ENCODE measurements around the gene ATP9A.
"Not testable (repeated sequence)": the region's sequence is repeated elsewhere in the genome, so short reads cannot be mapped to it uniquely, and the experiment has no call there.

ATP9A gene, protein sequence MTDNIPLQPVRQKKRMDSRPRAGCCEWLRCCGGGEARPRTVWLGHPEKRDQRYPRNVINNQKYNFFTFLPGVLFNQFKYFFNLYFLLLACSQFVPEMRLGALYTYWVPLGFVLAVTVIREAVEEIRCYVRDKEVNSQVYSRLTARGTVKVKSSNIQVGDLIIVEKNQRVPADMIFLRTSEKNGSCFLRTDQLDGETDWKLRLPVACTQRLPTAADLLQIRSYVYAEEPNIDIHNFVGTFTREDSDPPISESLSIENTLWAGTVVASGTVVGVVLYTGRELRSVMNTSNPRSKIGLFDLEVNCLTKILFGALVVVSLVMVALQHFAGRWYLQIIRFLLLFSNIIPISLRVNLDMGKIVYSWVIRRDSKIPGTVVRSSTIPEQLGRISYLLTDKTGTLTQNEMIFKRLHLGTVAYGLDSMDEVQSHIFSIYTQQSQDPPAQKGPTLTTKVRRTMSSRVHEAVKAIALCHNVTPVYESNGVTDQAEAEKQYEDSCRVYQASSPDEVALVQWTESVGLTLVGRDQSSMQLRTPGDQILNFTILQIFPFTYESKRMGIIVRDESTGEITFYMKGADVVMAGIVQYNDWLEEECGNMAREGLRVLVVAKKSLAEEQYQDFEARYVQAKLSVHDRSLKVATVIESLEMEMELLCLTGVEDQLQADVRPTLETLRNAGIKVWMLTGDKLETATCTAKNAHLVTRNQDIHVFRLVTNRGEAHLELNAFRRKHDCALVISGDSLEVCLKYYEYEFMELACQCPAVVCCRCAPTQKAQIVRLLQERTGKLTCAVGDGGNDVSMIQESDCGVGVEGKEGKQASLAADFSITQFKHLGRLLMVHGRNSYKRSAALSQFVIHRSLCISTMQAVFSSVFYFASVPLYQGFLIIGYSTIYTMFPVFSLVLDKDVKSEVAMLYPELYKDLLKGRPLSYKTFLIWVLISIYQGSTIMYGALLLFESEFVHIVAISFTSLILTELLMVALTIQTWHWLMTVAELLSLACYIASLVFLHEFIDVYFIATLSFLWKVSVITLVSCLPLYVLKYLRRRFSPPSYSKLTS

GRCh38 chr20:51767867-51768758 is at the start of gene ATP9A:
Gene ATP9A (minus strand): TSS chr20:51768390. CDS start chr20:51768369, 21 bp downstream.
- no peak for DNase-seq (ENCODE audit: low read depth)

DNA sequence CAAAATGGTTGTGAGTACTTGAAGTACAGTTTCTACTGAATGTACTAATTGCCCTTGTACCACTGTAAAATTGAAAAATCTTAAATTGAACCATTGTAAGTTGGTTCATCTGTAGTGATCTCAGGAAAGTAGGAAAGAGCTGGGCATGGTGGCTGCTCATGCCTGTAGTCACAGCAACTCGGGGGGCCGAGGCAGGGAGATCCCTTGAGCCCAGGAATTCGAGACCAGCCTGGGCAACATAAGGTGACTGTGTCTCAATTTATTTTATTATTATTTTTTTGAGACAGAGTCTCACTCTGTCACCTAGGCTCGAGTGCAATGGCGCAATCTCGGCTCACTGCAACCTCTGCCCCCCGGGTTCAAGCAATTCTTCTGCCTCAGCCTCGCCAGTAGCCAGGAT is 48.7 kb upstream of the ATP9A start:
- not testable (repeated sequence) for DNase-seq (ENCODE audit: low read depth)

- no peak for DNase-seq (ENCODE audit: low read depth)
These were observed 47.3 kb upstream of the ATP9A start for GRCh38 chr20:51815383-51816076.

DNA sequence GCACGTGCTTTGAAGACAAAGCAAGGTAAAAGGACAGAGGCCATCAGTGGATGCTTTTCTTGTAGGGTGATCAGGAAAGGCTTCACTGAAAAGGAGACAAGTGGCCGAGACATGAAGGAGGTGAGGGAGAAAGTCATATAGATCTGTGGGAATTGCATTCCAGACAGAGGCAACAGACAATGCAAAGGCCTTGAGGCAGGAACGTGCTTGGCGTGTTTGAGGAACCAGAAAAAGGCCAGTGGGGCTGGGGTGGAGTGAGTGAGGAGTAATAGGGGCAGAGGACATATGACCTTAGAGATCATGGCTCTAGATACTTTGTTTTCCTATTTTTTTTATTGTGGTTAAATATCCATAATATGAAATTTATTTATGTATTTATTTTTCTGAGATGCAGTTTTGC is 44.7 kb upstream of the ATP9A start:
- DNase-seq (ENCODE audit: low read depth) = no peak

GRCh38 chr20:51811514-51812128 is 43.4 kb upstream of the ATP9A start:
- no peak for DNase-seq (ENCODE audit: low read depth)

DNA sequence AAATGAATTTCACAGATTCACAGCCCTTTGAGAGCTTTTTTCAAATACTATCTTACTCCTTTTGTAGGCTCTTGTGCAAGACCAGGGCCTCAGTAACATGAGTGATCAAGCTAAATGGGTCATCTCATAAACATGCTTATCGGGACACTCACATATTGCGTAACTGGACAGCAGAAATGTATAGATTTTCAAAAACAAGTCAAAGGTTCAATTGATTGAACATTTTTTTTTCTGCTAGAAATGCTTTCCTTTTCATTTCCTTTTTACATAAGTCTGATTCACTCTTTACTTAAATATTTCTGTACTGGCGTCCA is 42.8 kb upstream of the ATP9A start:
- no peak for DNase-seq (ENCODE audit: low read depth)

DNA sequence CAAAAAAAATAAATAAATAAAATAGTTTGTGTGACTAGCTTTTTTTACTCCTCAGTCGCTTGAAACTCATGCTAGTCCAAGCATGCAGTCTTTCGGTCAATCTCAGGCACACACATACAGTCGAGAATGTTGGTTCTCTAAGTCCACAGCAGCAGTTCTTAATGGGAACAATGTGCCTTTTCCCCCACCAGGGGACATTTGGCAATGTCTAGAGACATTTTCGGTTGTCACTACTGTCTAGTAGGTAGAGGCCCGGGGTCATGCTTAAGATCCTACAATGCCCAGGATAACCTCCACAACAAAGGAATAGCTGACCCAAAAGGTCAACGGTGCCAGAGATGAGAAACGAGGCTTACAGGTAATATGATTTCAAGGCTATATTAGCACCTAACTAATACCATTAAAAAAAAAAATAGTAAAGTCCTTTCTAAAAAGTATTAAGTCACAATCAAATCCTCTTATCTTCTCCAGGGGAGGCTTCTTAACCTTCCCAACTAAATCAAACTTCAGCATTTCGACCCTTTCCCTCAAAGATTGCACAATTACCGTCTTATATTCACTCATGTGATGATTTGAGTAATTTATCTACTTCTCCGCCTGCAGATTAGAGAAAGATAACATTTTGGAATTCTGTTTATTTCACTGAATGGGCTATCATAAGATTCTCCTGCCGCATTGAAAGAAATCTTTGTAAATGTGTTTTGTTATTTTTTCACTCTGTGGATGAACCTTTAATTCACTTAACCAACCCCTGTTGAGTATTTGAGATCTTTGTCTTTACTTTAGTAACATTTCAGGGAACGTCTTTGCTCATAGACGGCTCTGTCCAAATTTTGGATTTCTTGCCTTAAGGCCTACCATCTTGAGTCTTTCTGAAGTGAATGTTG is 42.2 kb upstream of the ATP9A start:
- no peak for DNase-seq (ENCODE audit: low read depth)

DNA sequence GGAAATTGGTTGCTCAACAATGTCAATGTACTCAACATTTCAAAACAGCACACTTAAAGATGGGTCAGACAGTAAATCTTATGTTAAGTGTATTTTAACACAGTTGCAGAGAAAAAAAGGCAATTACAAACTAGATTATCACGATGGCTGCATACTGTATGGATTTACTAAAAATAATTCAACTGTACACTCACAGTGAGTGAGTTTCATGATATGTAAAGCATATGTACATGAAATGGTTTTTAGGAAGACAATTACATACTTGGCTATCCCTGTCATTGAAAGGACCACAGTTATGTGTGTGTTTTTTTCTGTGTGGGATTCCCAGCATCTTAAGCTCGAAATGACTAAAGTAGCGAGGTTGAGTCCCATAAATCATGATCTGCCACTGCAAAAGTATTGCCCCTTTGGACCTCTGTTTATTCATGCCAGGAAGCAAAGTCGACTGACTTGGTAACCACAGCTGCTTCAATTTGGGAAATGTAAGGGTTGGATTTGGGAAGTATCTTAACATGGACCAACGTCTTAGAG is 39.6 kb upstream of the ATP9A start:
- DNase-seq (ENCODE audit: low read depth) = no peak

DNA sequence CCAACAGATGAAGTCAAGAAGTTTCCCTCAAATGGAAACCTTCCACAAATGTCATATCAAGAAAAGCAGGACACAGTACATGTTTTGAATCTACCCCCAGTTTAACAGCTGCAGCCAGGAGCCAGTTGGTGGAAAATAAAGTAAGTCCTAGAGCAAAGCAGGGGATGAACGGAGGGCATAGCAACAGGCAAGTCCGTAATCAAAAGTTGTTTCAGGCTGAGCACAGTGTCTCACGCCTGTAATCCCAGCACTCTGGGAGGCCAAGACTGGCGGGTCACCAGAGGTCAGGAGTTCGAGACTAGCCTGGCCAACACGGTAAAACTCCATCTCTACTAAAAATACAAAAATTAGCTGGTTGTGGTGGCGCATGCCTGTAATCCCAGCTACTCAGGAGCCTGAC is 36.6 kb upstream of the ATP9A start:
- DNase-seq (ENCODE audit: low read depth) = no peak

GRCh38 chr20:51803148-51803854 is 35.1 kb upstream of the ATP9A start:
- DNase-seq (ENCODE audit: low read depth) = no peak

DNA sequence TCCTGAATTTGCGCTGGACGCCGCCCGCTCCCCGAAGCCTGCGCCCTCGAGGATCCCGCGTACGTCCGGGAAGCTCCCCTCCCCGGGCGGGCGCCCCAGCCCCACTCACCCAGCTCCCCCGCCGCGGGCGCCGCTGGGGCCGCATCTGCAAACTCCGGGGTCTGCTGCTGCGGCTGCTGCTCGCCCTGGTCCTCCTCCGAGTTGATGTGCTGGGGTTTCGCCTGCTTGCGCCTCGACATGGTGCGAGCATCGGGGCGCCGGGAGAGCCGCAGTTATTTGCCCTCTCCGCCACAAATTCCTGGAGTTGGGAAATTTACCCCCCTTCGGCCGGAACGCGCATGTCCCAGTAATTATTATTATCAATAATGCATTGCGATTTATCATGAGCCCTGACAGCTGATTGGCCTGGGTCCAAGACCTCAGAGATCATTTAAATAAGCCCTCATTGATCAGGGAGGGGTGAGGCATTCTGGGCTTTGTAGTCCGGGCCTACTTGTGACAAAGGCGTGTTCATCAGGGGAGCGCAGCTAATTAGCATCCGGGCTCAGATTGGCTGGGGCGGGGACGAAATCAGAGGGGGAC is 34.1 kb upstream of the ATP9A start, which contains the start of gene SALL4:
Gene SALL4 (minus strand): TSS at position 352 of the 582 bp plus-strand sequence. CDS start 113 bp downstream, at position 239.
- no peak for DNase-seq (ENCODE audit: low read depth)

- no peak for DNase-seq (ENCODE audit: low read depth)
These were observed 33.6 kb upstream of the ATP9A start for GRCh38 chr20:51801823-51802123.

DNA sequence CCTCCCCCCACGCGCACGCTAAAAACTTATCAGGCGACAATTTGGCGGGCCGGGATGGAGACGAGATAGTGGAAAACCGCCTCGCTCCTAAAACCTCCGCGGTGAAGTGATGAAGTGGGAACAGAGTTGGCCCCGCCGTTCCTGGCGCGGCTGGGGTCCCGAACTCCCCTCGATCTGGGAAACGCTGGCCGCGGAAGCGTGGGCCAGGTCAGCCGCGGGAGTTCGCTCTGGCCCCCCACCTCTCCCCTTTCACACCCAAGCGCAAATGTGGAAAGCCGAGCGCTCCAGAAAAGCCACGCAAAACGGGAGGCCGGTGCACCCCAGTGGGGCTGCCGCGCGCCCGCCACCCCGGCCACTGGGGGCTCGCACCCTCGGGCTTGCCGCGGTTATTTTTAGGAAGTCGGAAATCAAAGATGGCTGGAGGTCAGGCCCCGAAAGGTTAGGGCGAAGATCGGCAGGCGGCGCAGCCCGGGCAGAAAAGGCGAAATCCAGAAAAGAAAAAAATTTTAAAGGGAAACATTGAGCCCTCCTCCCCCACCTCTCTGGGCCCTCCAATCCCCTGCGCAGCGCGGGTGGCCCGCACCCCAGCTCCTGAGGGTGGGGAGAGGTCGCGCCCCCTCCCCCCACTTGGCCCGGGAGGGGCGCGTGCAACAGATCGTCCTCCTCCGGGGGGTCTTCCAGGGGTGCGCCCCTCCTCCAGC is 33.1 kb upstream of the ATP9A start:
- no peak for DNase-seq (ENCODE audit: low read depth)

DNA sequence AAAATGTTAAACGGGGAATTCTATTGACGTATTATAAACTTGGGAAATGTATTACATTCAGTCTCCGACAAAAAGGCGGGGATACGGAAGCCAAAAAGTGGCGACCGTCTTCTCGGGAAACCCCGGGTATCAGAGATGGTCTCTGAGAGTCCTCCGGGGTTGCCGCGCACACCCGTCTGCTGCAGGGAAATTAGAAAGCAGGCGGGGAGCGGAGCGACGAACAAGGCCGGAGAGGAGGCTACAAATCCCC is 32.6 kb upstream of the ATP9A start:
- no peak for DNase-seq (ENCODE audit: low read depth)

DNA sequence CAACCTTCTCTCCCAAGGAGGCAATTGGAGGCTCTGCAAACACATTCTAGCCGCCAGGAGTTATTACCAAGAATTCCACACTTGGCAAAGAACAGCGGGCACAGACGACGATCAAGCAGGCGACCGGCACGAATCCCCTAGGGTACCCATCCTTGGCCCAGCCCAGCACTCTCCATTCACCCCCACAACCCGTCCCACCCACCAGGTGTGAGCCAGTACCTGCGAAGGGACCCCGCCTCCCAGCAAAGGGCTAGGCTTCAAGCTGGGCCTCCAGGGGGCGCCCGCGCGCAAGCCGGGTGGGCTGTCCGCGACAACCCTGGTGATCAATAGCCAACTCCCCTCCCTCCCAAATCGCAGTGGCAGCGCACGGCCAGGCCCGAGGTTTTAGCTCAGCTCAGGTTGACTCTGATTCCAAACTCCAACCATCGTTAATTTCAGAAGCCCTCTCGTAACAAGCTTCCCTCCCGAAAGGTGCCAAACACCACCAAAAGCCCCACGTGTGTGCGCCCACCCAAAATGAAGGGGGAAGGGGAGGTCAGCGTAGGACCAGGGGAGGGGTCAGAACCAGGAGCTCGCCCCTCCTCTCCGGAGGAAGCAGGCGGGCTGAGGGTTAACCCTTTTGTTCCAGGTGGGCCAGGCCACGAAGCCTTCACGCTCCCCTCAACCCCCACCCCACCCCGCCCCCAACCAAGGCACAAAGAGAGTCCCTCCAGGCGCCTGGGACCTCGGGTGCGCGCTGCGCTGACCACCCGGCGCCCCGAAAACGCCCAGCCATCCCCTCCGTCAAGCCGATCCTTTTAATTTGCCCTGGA is 32.1 kb upstream of the ATP9A start:
- no peak for DNase-seq (ENCODE audit: low read depth)

GRCh38 chr20:51799401-51799860 is 31.2 kb upstream of the ATP9A start:
- DNase-seq (ENCODE audit: low read depth) = no peak

GRCh38 chr20:51797357-51798025 is 29.3 kb upstream of the ATP9A start:
- DNase-seq (ENCODE audit: low read depth) = no peak
